ENCODE results near the gene UGT1A6. TPM values are rescaled to one million over a fixed set of nuclear protein-coding genes. Genes with fewer than 3 reads are reported as not detected.

The UGT1A6 gene
- total RNA-seq, 1 experiment from 2014 or later, result 549 TPM

GRCh38 chr2:233801357-233802131 is 108.9 kb downstream of the UGT1A6 start:
- peak; percentile 46 to 64 for DNase-seq
- Histone ChIP-seq H3K27me3 (ENCODE audit: insufficient read depth, low read depth) (no peaks in the 10 kb centered on the region), H3K36me3 (ENCODE audit: low read depth) (no peaks in the 10 kb centered on the region), H2AFZ (no peak overlapping the region), H3F3A (ENCODE audit: insufficient read depth, low read depth) (no peaks in the 10 kb centered on the region), H3K79me2 (ENCODE audit: low read depth) (no peaks in the 10 kb centered on the region), H4K20me1 (ENCODE audit: insufficient read depth) (no peaks in the 10 kb centered on the region), H3K4me3 (no peak overlapping the region), H3K27ac (no peak overlapping the region), H3K9me3 (ENCODE audit: insufficient read depth, low read depth) (no peaks in the 10 kb centered on the region), H3K4me1 (replicated peaks; ENCODE audit: insufficient read depth) (peaks cover 7% of the 10 kb centered on the region), H3K4me2 (no peak overlapping the region), H3K9me2 (ENCODE audit: insufficient read depth) (no peaks in the 10 kb centered on the region)
- ChIA-PET CTCF (interaction anchor here (0.6 kb wide), 2 partner anchors 27 to 404 kb away, joined by 4 read pairs; no protein-coding TSS in a partner anchor), POLR2A (ENCODE audit: unreplicated experiment) (interaction anchor here (0.6 kb wide), 1 partner anchor 415 kb away, joined by 3 read pairs; no protein-coding TSS in a partner anchor)
- intact Hi-C loops (cut with micrococcal nuclease; ENCODE audit: unreplicated experiment), result loop anchor here (1.0 kb wide), 1 partner anchor 358 kb away; no protein-coding TSS in a partner anchor
- TF ChIP-seq EZH2 (IDR thresholded peaks at IDR 0.05; ENCODE audit: low read depth) (no peak), CTCF (conservative IDR thresholded peaks at IDR 0.05) (no peak)
- BruUV-seq (replicated peaks), result no TSS peak

GRCh38 chr2:233802132-233802815 is 109.6 kb downstream of the UGT1A6 start:
- DNase-seq, result no peak
- peaks cover 7% of the 10 kb centered on the region for H3K4me1 ChIP-seq (replicated peaks; ENCODE audit: insufficient read depth)
- no peak overlapping the region for H3K4me2 ChIP-seq
- TF ChIP-seq CTCF (conservative IDR thresholded peaks at IDR 0.05) (no peak), EZH2 (IDR thresholded peaks at IDR 0.05; ENCODE audit: low read depth) (no peak)
- H3K79me2 ChIP-seq (ENCODE audit: low read depth), result no peaks in the 10 kb centered on the region
- H3K9me3 ChIP-seq (ENCODE audit: insufficient read depth, low read depth), result no peaks in the 10 kb centered on the region
- ChIA-PET POLR2A (ENCODE audit: unreplicated experiment) (interaction anchor here (0.6 kb wide), 1 partner anchor 415 kb away, joined by 3 read pairs; no protein-coding TSS in a partner anchor), CTCF (interaction anchor here (0.6 kb wide), 1 partner anchor 405 kb away, joined by 4 read pairs; no protein-coding TSS in a partner anchor)
- H3K4me3 ChIP-seq, result no peak overlapping the region
- H3F3A ChIP-seq (ENCODE audit: insufficient read depth, low read depth), result no peaks in the 10 kb centered on the region
- no TSS peak for BruUV-seq (replicated peaks)
- intact Hi-C loops (cut with micrococcal nuclease; ENCODE audit: unreplicated experiment), result no loop called here
- H4K20me1 ChIP-seq (ENCODE audit: insufficient read depth), result no peaks in the 10 kb centered on the region
- no peak overlapping the region for H3K27ac ChIP-seq
- H3K27me3 ChIP-seq (ENCODE audit: insufficient read depth, low read depth), result no peaks in the 10 kb centered on the region
- no peaks in the 10 kb centered on the region for H3K36me3 ChIP-seq (ENCODE audit: low read depth)
- H2AFZ ChIP-seq, result no peak overlapping the region
- H3K9me2 ChIP-seq (ENCODE audit: insufficient read depth), result no peaks in the 10 kb centered on the region

GRCh38 chr2:233803292-233803911 is 110.7 kb downstream of the UGT1A6 start:
- H3K27ac ChIP-seq, result no peak overlapping the region
- BruUV-seq (replicated peaks), result no TSS peak
- H3K79me2 ChIP-seq (ENCODE audit: low read depth), result no peaks in the 10 kb centered on the region
- DNase-seq, result no peak
- H3K9me2 ChIP-seq (ENCODE audit: insufficient read depth), result no peaks in the 10 kb centered on the region
- no peaks in the 10 kb centered on the region for H3K36me3 ChIP-seq (ENCODE audit: low read depth)
- peaks cover 7% of the 10 kb centered on the region for H3K4me1 ChIP-seq (replicated peaks; ENCODE audit: insufficient read depth)
- no peaks in the 10 kb centered on the region; the same call in 1 of the 2 replicates for H3K27me3 ChIP-seq (ENCODE audit: insufficient read depth, low read depth)
- no peak overlapping the region for H3K4me3 ChIP-seq
- intact Hi-C loops (cut with micrococcal nuclease; ENCODE audit: unreplicated experiment), result no loop called here
- no peak overlapping the region for H3K4me2 ChIP-seq
- H2AFZ ChIP-seq, result no peak overlapping the region
- H3K9me3 ChIP-seq (ENCODE audit: insufficient read depth, low read depth), result no peaks in the 10 kb centered on the region
- POLR2A ChIA-PET (ENCODE audit: unreplicated experiment), result interaction anchor here (0.5 kb wide), 1 partner anchor 54 kb away, joined by 5 read pairs; no protein-coding TSS in a partner anchor
- CTCF ChIA-PET, result no interaction called here
- H3F3A ChIP-seq (ENCODE audit: insufficient read depth, low read depth), result no peaks in the 10 kb centered on the region
- no peak for TF ChIP-seq CTCF (conservative IDR thresholded peaks at IDR 0.05)
- no peak for TF ChIP-seq EZH2 (IDR thresholded peaks at IDR 0.05; ENCODE audit: low read depth)
- no peaks in the 10 kb centered on the region for H4K20me1 ChIP-seq (ENCODE audit: insufficient read depth)
